GM19351 (cell line): ENCODE measurements around the gene KIAA1217.

ENCODE experiments used
- ATAC-seq: cut with Tn5 transposase; IDR thresholded peaks from one replicate; pipeline ENCODE4 v1.9.1; 2021; ENCODE audit warnings: mild to moderate bottlenecking, moderate library complexity; ENCODE audit not compliant: unreplicated experiment

Gene KIAA1217

DNA sequence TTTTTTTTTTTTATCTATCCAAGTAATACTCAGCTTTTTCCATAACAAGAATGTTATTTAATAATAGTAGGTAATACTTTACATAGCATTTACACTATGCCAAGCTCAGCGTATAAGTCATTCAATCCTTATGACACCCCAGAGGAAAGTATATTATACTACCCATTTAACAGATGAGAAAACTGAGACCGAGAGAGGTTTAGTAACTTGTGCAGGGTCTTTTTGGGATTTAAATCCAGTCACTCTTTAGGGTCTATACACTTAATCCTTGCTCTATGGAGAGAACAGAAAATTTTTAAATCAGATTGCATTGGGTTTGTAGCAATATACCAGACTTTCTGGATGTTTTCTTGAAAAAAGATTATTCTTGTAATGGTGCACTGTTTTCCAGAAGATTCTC is 322.5 kb downstream of the KIAA1217 start:
- ATAC-seq: no peak

- ATAC-seq: no peak
These were observed 325.0 kb downstream of the KIAA1217 start for GRCh38 chr10:24533981-24534380.

DNA sequence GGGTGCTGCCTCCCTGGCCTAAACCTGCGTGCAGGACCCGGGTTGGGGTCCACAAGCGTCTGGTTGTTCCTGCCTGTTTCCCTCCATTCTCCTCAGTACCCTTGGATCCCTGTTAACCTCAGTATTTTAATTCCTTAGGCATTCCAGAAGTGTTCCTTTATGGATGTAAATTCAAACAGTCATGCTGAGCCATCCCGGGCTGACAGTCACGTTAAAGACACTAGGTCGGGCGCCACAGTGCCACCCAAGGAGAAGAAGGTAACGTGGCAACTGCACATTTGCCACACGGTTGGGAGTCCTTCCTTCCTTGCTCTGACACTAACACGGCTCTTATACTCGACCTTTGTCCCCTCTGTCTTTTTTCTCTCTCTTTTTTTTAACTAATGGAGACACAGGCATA is 327.7 kb downstream of the KIAA1217 start:
- ATAC-seq: no peak

- ATAC-seq: no peak
These were observed 332.4 kb downstream of the KIAA1217 start for GRCh38 chr10:24541239-24541753.

DNA sequence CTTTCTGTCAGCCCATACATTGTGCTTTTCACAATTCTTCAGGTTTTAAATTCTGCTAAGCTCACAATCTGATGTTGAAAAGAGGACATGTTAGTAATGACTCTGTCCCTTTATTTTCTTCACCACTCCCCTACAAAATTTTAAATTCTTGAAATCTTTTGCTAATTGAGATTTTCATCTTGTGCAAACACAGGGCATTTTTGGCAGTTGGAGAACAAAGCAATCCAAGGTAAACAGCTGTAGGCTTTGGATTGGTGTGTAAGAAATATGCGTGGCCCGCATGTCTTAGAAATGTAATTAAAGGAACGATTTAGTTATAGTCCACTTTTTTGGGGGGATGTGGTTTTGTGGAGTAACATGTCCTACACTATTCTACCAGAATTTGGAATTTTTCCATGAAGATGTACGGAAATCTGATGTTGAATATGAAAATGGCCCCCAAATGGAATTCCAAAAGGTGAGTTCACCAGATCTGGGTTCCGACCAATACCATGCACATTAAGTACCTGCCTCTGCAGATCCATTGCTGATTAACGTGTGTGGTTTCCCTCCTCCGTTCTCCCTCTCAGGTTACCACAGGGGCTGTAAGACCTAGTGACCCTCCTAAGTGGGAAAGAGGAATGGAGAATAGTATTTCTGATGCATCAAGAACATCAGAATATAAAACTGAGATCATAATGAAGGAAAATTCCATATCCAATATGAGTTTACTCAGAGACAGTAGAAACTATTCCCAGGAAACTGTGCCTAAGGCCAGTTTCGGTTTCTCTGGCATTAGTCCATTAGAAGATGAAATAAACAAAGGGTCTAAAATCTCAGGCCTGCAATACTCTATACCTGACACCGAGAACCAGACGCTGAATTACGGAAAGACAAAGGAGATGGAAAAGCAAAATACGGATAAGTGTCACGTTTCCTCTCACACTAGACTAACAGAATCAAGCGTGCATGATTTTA is 333.7 kb downstream of the KIAA1217 start:
- ATAC-seq: no peak

DNA sequence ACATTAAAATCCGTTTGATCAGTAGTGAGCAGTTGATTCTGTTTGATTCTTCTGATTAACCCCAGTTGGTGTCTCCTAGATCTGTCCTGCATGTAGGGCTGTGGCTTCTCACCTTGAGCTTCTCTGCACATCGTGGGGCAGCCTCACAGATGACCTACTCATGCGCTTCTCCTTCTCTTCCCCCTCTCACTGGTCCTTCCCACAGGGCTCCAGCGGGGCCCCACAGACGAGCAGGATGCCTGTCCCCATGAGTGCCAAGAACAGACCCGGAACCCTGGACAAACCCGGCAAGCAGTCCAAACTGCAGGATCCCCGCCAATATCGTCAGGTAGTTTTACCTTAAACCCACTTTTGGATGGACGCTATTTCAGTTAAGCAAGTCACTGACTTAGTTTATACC is 335.8 kb downstream of the KIAA1217 start:
- no peak for ATAC-seq

- ATAC-seq: no peak
These were observed 336.6 kb downstream of the KIAA1217 start for GRCh38 chr10:24545585-24545984.

DNA sequence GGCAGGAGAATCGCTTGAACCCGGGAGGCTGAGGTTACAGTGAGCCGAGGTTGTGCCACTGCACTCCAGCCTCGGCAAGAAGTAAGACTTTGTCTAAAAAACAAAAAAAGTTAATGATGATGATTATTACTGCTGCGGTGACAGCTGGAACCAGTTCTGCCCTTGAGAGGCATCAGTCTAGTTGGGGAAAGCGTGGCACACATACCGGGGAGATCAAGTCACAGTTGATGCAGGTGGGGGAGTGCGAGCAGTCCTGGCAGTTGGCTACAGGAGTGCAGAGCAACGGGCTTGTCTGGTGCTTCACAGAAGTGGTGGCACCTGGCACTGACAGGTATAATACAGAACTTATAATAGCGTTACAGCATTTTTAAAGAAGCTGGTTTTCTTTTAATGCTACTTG is 341.7 kb downstream of the KIAA1217 start:
- ATAC-seq: no peak

DNA sequence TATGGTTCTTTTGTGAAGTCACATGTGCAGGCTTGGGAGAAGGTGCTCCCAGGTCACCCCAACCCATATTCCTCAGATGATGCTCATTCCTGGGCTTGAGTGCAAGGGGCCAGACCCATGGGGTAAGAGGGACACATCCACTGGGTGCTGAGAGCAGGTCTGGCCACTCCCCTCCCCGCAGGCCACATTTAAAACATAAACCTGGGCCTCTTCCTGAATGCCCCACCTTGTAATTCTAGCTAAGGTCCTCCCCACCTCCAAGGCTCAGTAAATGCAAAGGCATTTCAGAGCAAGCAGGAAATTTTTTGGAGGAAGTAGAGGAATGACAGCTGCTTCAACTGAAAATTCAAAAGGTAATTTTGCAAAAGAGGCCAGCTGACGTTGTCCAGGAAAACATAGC is 342.2 kb downstream of the KIAA1217 start:
- no peak for ATAC-seq

DNA sequence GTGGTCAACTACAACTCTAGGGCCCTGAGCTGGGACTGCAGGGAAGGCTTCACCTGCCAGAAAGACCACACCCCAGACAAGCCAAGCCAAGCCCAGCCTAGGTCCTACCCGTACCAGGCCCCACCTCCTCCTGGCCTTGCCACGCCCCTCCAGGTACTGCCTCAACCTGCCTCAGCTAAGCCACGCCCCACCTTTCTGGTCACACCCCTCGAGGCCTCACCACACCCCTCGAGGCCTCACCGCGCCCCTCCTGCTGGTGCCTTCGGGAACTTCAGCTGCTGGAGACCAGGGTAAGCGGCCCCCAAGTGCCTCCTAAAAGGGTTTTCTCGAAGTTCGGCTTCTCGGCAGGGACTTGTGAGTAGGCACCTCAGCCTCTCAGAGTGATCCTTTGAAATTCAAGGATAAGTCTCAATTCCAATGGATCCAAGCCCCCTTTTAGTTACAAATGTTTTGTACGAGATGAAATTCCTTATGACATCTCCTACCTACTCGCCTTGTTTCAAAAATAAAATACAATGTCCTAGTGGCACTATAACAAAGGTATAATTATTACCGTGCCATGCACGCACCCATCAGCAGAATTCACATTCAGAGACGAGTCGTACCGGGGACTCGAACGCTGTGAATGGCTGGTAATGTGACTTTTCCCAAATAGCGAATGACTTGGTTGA is 343.5 kb downstream of the KIAA1217 start:
- ATAC-seq: peak; percentile 62

GRCh38 chr10:24553051-24553612 is 344.2 kb downstream of the KIAA1217 start:
- no peak for ATAC-seq

DNA sequence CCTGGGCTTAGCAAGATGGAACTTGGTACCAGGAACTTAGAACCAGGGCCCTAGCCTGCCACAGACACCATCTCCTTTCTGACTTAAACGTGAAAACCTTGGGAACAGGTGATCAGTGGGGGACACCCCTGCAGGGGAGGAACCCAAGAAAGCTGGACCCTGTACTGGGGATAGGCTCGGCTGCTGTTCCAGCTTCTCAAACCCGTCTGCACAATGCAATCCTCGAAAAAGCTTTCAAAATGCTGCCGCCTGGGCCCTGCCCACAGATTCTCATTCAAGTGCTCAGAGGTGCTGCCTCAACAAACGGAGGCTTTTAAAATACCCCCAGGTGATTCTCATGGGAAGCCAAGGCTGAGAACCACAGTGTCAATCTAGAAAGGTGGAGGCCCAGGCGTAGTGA is 345.1 kb downstream of the KIAA1217 start:
- no peak for ATAC-seq

- ATAC-seq: no peak
These were observed 347.3 kb downstream of the KIAA1217 start for GRCh38 chr10:24556126-24556749.

GRCh38 chr10:24556750-24557742 is 348.1 kb downstream of the KIAA1217 start:
- peak; percentile 71 for ATAC-seq

DNA sequence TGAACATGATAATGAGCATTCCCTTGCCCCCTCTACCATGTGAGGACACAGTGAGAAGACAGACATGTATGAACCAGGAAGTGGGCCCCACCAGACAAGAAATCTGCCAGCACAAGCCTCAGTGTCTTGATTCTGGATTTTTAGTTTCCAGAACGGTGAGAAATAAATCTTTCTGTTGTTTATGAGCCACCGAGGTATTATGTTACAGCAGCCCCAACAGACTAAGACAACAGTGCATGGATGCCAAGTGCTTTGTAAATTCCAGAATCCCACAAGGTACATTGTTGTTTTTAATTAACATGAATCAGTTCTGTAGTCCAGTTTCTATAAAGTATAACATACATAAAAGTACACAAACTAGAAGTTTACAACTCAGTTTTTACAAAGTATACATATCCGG is 352.5 kb downstream of the KIAA1217 start:
- no peak for ATAC-seq

GRCh38 chr10:24568042-24568441 is 359.1 kb downstream of the KIAA1217 start:
- ATAC-seq: no peak

DNA sequence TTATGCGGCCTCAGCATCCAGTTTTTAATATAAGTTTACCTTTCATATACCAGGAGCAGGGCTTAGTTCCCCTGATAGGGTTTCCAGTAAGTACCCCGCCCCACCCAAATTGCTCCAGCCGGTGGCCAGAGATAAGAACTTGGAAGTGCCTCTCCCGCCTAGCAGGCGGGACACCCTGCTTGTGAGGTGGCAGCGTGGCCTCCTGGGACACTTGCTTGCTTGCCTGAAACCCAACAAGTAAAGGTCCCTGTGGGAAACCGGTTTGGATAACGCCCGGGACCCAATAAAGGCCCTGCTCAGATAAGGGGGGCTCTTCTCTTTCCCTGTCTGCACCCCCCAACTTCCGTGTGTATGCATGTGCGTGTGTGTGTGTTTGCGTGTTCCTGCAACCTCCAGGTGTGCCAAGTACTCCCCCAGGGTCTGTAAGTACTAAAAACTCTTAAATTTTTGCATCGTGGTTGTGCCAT is 360.4 kb downstream of the KIAA1217 start:
- ATAC-seq: no peak

GRCh38 chr10:24569828-24570657 is 361.1 kb downstream of the KIAA1217 start:
- no peak for ATAC-seq
